ENCODE data around the gene CNIH1. TPM values are rescaled to one million over a fixed set of nuclear protein-coding genes. Genes with fewer than 3 reads are reported as not detected.

The CNIH1 gene
- polyA plus RNA-seq, 1 of the 3 experiments (the other 2 are of a cell fraction), result 145 TPM

GRCh38 chr14:54489318-54489683 is 48.1 kb upstream of the CNIH1 start:
- H3K9me2 ChIP-seq, result no peaks in the 10 kb centered on the region
- H4K20me1 ChIP-seq (ENCODE audit: insufficient read depth), result peaks cover 13% of the 10 kb centered on the region; the same call in 1 of the 2 replicates
- H3K27me3 ChIP-seq (ENCODE audit: insufficient read depth), result no peaks in the 10 kb centered on the region
- peak overlapping the region; percentile 100 for H2AFZ ChIP-seq (ENCODE audit: low read depth)
- peak overlapping the region; percentile 86 to 93 for H3K4me3 ChIP-seq (ENCODE audit: low read depth in 2 of 2, low read length in 1 of 2)
- CTCF ChIA-PET, result interaction anchor here (0.6 to 2.6 kb wide), 4 partner anchors 9 to 255 kb away, joined by 3 to 7 read pairs (median 4); no protein-coding TSS in a partner anchor
- peak overlapping the region; percentile 96 for H3K4me2 ChIP-seq
- peaks cover 44% of the 10 kb centered on the region for H3K79me2 ChIP-seq (ENCODE audit: insufficient read depth)
- peaks cover 0 to 8% of the 10 kb centered on the region in 2 experiments for H3K36me3 ChIP-seq (replicated peaks in 1 of 2; ENCODE audit: control insufficient read depth in 1 of 2, insufficient read depth in 2 of 2, low read length in 1 of 2)
- no peak for DNase-seq
- peak overlapping the region; percentile 45 to 95 for H3K27ac ChIP-seq (ENCODE audit: low read depth in 2 of 2, low read length in 1 of 2)
- WGBS (ENCODE audit: low lambda C conversion rate), result 35% methylated on average over 5 of the region's 5 CpGs
- H3K9ac ChIP-seq, result peak overlapping the region; percentile 97
- POLR2A ChIA-PET, result no interaction called here
- TF ChIP-seq RAD21 (IDR thresholded peaks at IDR 0.05; ENCODE audit: low read length), result no peak
- TF ChIP-seq JUND (IDR thresholded peaks at IDR 0.05), result no peak
- no peaks in the 10 kb centered on the region for H3K9me3 ChIP-seq
- peaks cover 5 to 15% of the 10 kb centered on the region in 2 experiments; a peak in 3 of 4 replicates for H3K4me1 ChIP-seq (ENCODE audit: control insufficient read depth in 1 of 2, insufficient read depth in 2 of 2, low read depth in 1 of 2, low read length in 1 of 2)
- H3F3A ChIP-seq (replicated peaks; ENCODE audit: insufficient read depth), result peaks cover 15% of the 10 kb centered on the region

DNA sequence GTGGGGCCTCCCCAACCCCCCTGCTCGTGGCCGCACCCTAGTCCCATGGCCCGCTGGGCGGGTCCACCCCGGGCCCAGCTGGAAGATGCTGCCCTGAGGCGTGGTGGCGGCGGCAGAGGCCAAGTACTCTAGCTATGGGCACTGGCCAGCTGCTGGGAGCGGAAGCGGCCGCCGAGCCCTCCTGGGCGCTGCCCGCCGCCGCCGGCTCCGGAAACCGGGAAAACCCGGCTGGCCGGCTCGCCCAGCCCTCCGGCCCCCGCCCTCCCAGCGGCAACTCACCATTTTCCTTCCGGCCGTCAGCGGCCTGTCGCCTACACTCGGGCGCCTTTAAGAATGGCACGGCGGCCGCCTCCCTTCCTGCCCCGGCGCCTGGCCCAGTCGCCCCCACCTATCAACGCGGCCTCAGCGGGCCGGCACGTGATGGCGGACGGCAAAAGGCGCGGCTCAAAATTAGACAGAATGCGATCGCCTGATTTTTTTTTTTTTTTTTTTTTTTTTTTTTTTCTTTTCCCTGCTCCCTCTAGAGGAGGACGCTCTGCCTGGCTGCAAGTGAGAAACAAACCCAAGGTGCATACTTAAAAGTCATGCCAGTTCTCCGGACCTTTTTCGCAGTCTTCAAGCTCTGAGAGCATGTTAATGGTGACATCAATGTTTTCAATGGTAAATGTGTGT is 47.6 kb upstream of the CNIH1 start, which contains the start of gene GMFB:
Gene GMFB, minus strand, starts transcription at position 335 of the 672 bp plus-strand sequence. Its CDS starts 53 bp downstream, at position 282.
- peak within 1 kb of the TSS; percentile 96 for H3K4me2 ChIP-seq
- no peaks in the 10 kb centered on the region for H3K9me2 ChIP-seq
- DNase-seq, result peak; percentile 92
- POLR2A ChIA-PET, result interaction anchor here (1.0 kb wide), 1 partner anchor 319 kb away, joined by 3 read pairs; no protein-coding TSS in a partner anchor
- H3K27ac ChIP-seq (ENCODE audit: low read depth in 2 of 2, low read length in 1 of 2), result peak within 1 kb of the TSS; percentile 88 to 95
- peaks cover 15% of the 10 kb centered on the region for H3F3A ChIP-seq (replicated peaks; ENCODE audit: insufficient read depth)
- 0% methylated on average over 25 of the region's 51 CpGs for WGBS (ENCODE audit: low lambda C conversion rate)
- peaks cover 17% of the 10 kb centered on the region; the same call in 1 of the 2 replicates for H4K20me1 ChIP-seq (ENCODE audit: insufficient read depth)
- peak within 1 kb of the TSS; percentile 100 for H2AFZ ChIP-seq (ENCODE audit: low read depth)
- peaks cover 49% of the 10 kb centered on the region for H3K79me2 ChIP-seq (ENCODE audit: insufficient read depth)
- peak within 1 kb of the TSS; percentile 86 to 93 for H3K4me3 ChIP-seq (ENCODE audit: low read depth in 2 of 2, low read length in 1 of 2)
- peaks cover under 1 to 9% of the 10 kb centered on the region in 2 experiments for H3K36me3 ChIP-seq (replicated peaks in 1 of 2; ENCODE audit: control insufficient read depth in 1 of 2, insufficient read depth in 2 of 2, low read length in 1 of 2)
- no peaks in the 10 kb centered on the region for H3K9me3 ChIP-seq
- CTCF ChIA-PET, result interaction anchor here (0.6 to 2.6 kb wide), 11 partner anchors 9 to 1522 kb away, joined by 3 to 7 read pairs (median 4); no protein-coding TSS in a partner anchor
- H3K4me1 ChIP-seq (ENCODE audit: control insufficient read depth in 1 of 2, insufficient read depth in 2 of 2, low read depth in 1 of 2, low read length in 1 of 2), result peaks cover 5 to 16% of the 10 kb centered on the region in 2 experiments; a peak in 3 of 4 replicates
- H3K9ac ChIP-seq, result peak within 1 kb of the TSS; percentile 97
- H3K27me3 ChIP-seq (ENCODE audit: insufficient read depth), result no peaks in the 10 kb centered on the region
- TF ChIP-seq JUND (IDR thresholded peaks at IDR 0.05) (no peak), TEAD4 (IDR thresholded peaks at IDR 0.05; ENCODE audit: borderline replicate concordance, insufficient read depth) (no peak), MXI1 (IDR thresholded peaks at IDR 0.05; ENCODE audit: low read depth, low read length) (peak; percentile 78), GABPA (IDR thresholded peaks at IDR 0.05; ENCODE audit: low read depth) (peak; percentile 55), SIN3A (IDR thresholded peaks at IDR 0.05; ENCODE audit: borderline replicate concordance, low read depth, low read length) (peak; percentile 95), GATA2 (CRISPR knock-in tag; IDR thresholded peaks at IDR 0.05) (no peak), RXRA (IDR thresholded peaks at IDR 0.05; ENCODE audit: borderline replicate concordance, low read depth) (no peak), YY1 (IDR thresholded peaks at IDR 0.05; ENCODE audit: low read depth) (peak; percentile 68), FOXJ3 (CRISPR knock-in tag; IDR thresholded peaks at IDR 0.05) (no peak), SMC3 (IDR thresholded peaks at IDR 0.05; ENCODE audit: low read depth, low read length) (no peak), EP300 (IDR thresholded peaks at IDR 0.05; ENCODE audit: borderline replicate concordance in 1 of 2, low read depth in 1 of 2, low read length in 1 of 2) (peak in 1 of 2 experiments; percentile 31; a peak in 2 of 4 replicates), CHD2 (IDR thresholded peaks at IDR 0.05; ENCODE audit: low read length, partially characterized antibody) (peak; percentile 84), RFX5 (IDR thresholded peaks at IDR 0.05; ENCODE audit: low read length) (peak; percentile 74; the same call in 1 of the 2 replicates), CTCF (IDR thresholded peaks at IDR 0.05) (peak; percentile 58), RCOR1 (IDR thresholded peaks at IDR 0.05; ENCODE audit: low read length) (peak; percentile 67), FOSL2 (IDR thresholded peaks at IDR 0.05; ENCODE audit: borderline replicate concordance, low read depth) (no peak), EZH2phosphoT487 (IDR thresholded peaks at IDR 0.05; ENCODE audit: borderline replicate concordance, low read depth) (no peak), MAX (IDR thresholded peaks at IDR 0.05; ENCODE audit: low read depth) (peak; percentile 79; the same call in 1 of the 2 replicates)
- TF ChIP-seq, protein P1, sequence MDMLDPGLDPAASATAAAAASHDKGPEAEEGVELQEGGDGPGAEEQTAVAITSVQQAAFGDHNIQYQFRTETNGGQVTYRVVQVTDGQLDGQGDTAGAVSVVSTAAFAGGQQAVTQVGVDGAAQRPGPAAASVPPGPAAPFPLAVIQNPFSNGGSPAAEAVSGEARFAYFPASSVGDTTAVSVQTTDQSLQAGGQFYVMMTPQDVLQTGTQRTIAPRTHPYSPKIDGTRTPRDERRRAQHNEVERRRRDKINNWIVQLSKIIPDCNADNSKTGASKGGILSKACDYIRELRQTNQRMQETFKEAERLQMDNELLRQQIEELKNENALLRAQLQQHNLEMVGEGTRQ (IDR thresholded peaks at IDR 0.05; ENCODE audit: borderline replicate concordance, low read depth, low read length), result peak; percentile 84
- TF ChIP-seq, protein P2, sequence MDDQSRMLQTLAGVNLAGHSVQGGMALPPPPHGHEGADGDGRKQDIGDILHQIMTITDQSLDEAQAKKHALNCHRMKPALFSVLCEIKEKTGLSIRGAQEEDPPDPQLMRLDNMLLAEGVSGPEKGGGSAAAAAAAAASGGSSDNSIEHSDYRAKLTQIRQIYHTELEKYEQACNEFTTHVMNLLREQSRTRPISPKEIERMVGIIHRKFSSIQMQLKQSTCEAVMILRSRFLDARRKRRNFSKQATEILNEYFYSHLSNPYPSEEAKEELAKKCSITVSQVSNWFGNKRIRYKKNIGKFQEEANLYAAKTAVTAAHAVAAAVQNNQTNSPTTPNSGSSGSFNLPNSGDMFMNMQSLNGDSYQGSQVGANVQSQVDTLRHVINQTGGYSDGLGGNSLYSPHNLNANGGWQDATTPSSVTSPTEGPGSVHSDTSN (IDR thresholded peaks at IDR 0.05), result 0 out of 2 replicates have a peak, but pooled peaks have one; percentile 11
